WTC11 (cell line): ENCODE results near the gene NPAS2.

Experiments used
- CTCF ChIP-seq: fragments of 200-600 bp; IDR thresholded peaks from 2 replicates; pipeline ENCODE4 v1.8.0; 2022; ENCODE audit warnings: antibody characterized with exemption
- FOXP1 ChIP-seq: sonication (generic); formaldehyde crosslinking; IDR thresholded peaks from 2 replicates; pipeline ENCODE4 v1.8.0; 2022; ENCODE audit warnings: missing genetic modification reagents, mild to moderate bottlenecking, moderate library complexity, borderline replicate concordance
- KAT7 ChIP-seq: sonication (generic); formaldehyde crosslinking; IDR thresholded peaks from 2 replicates; pipeline ENCODE4 v1.8.1; 2023; ENCODE audit warnings: missing genetic modification reagents, mild to moderate bottlenecking, borderline replicate concordance
- MYBL2 ChIP-seq: sonication (generic); formaldehyde crosslinking; IDR thresholded peaks from 2 replicates; pipeline ENCODE4 v1.8.1; 2023; ENCODE audit warnings: mild to moderate bottlenecking, moderate library complexity, missing genetic modification reagents
- NFYB ChIP-seq: sonication (generic); formaldehyde crosslinking; conservative IDR thresholded peaks from 2 replicates; pipeline ENCODE4 v1.8.0; 2022; ENCODE audit warnings: low read depth, missing genetic modification reagents
- NR2C2 ChIP-seq: sonication (generic); formaldehyde crosslinking; IDR thresholded peaks from 2 replicates; pipeline ENCODE4 v1.8.0; 2022; ENCODE audit warnings: mild to moderate bottlenecking, missing genetic modification reagents
- PREB ChIP-seq: sonication (generic); formaldehyde crosslinking; IDR thresholded peaks from 2 replicates; pipeline ENCODE4 v1.8.1; 2022; ENCODE audit warnings: mild to moderate bottlenecking, missing genetic modification reagents, moderate library complexity, borderline replicate concordance
- SMAD3 ChIP-seq: sonication (generic); formaldehyde crosslinking; IDR thresholded peaks from 2 replicates; pipeline ENCODE4 v1.8.0; 2022; ENCODE audit warnings: missing genetic modification reagents, mild to moderate bottlenecking, borderline replicate concordance
- SMAD4 ChIP-seq: sonication (generic); formaldehyde crosslinking; IDR thresholded peaks from 2 replicates; pipeline ENCODE4 v1.8.0; 2022; ENCODE audit warnings: mild to moderate bottlenecking, missing genetic modification reagents
- SP1 ChIP-seq: sonication (generic); formaldehyde crosslinking; conservative IDR thresholded peaks from 2 replicates; pipeline ENCODE4 v1.8.1; 2022; ENCODE audit warnings: missing genetic modification reagents
- TEAD1 ChIP-seq: sonication (generic); formaldehyde crosslinking; IDR thresholded peaks from 2 replicates; pipeline ENCODE4 v1.8.0; 2022; ENCODE audit warnings: mild to moderate bottlenecking, missing genetic modification reagents
- USF1 ChIP-seq: sonication (generic); formaldehyde crosslinking; IDR thresholded peaks from 2 replicates; pipeline ENCODE4 v1.8.0; 2022; ENCODE audit warnings: mild to moderate bottlenecking, missing genetic modification reagents
- ZNF121 ChIP-seq: sonication (generic); formaldehyde crosslinking; IDR thresholded peaks from 2 replicates; pipeline ENCODE4 v1.8.0; 2023; ENCODE audit warnings: missing genetic modification reagents

- no peak for TF ChIP-seq CTCF
- TF ChIP-seq PREB: no peak
- no peak for TF ChIP-seq SMAD3 (CRISPR knock-in tag)
- TF ChIP-seq SP1 (CRISPR knock-in tag): no peak
- TF ChIP-seq MYBL2 (CRISPR knock-in tag): no peak
- no peak for TF ChIP-seq KAT7 (CRISPR knock-in tag)
- TF ChIP-seq USF1: no peak
- no peak for TF ChIP-seq ZNF121 (CRISPR knock-in tag)
- TF ChIP-seq NR2C2 (CRISPR knock-in tag): no peak
- no peak for TF ChIP-seq SMAD4 (CRISPR knock-in tag)
- no peak for TF ChIP-seq FOXP1
- TF ChIP-seq NFYB (CRISPR knock-in tag): no peak
- no peak for TF ChIP-seq TEAD1 (CRISPR knock-in tag)
Observed at GRCh38 chr2:100986157-100986556, 166.2 kb downstream of the NPAS2 start.
